GM19397 (cell line): ENCODE data around the gene HTR2A.

Source experiments
- ATAC-seq: cut with Tn5 transposase; IDR thresholded peaks from one replicate; pipeline ENCODE4 v1.9.1; 2021; ENCODE audit warnings: mild to moderate bottlenecking, moderate library complexity; ENCODE audit not compliant: unreplicated experiment

The HTR2A gene

GRCh38 chr13:46896341-46897137, at the start of gene HTR2A:
Gene HTR2A (minus strand): TSS chr13:46897053. CDS start chr13:46895906, 1,147 bp downstream.
- no peak for ATAC-seq

GRCh38 chr13:46936525-46936924, 39.7 kb upstream of the HTR2A start:
- ATAC-seq: no peak

DNA sequence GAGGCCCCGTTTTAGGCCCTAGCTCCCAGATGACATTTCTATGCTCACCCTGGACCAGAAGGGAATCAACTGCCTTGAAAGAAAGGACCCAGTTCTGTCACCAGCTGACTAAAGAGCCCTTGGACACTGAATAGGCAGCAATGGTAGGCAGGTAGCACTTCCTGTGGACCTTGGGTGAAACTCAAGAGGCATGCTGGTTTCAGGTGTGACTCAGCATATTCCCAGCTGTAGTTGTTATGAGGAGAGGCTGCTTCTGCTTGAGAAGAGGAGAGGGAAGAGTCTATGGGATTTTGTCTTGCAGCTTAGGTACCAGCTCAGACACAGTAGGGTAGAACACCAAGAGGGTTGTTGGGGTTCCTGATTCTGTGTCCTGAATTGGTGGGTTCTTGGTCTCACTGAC, 37.9 kb upstream of the HTR2A start:
- no peak for ATAC-seq

GRCh38 chr13:46926916-46927590, 30.2 kb upstream of the HTR2A start:
- ATAC-seq: no peak

- ATAC-seq: no peak
Measured at GRCh38 chr13:46925486-46925885, 28.6 kb upstream of the HTR2A start.

DNA sequence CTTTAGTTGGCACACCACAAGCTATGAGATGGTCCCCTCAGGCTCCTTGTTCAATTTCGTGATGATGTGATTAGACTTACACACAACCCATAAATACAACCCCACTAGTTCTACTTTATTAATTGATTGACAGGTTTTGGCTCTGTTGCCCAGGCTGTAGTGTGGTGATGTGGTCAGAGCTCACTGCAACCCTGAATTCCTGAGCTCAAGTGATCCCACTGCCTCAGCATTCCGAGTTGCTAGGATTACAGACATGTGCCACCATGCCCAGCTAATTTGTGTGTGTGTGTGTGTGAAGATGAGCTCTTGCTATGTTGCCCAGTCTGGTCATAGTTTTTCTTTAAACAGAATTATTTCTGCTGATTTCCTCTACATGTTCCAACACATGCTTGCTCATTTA, 17.5 kb upstream of the HTR2A start:
- ATAC-seq: no peak

DNA sequence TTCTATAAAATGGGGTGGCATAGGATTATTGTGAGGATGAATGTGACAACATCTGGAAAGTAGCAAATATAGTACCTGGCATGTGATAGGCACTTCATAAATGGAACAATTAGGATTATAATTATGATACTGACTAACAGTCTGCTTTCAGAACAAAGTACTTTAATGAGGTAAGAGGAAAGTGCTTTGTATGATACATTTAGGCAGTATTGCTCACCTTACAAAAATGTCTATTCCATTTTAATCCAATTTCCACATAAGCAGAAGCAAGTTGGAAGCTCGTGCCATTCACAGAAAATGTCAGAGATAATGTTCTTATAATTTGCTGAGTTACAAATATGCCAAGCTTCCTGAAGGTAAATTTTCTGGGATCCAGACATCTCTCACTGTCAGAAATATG, 16.9 kb upstream of the HTR2A start:
- ATAC-seq: no peak

DNA sequence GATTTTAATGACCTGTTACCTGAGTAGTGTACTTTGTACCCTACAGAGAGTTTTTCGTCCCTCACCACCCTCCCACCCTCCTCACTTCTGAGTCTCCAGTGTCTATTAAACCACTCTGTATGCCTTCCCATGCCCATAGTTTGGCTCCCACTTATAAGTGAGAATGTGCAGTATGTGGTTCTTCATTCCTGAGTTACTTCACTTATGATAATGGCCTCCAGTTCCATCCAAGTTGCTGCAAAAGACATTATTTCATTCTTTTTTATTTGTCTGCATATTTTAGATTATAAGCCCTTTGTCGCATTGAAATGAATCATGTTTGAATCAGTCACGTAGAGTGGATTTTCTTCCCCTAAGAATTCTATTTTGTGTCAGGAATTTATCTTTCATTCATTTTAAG, 12.2 kb upstream of the HTR2A start:
- no peak for ATAC-seq

DNA sequence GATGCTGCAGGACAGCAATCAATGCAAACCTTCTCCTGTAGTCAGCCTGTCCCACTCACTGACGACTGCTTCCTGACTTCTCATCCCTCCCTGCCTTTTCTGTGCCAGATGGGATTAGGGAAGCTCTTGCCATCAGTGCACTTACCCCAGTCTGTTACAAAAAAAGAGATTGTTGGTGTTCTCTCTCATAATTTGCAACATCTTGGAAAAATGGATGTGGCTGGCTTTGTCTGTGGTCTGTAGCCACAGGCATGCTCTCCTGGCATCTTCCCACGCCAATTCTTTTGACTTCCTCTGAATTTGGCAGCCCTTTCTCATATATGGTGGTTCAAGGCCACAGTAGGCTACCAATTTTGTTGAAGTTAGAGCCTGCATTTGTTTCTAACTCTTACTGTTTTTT, 11.6 kb upstream of the HTR2A start:
- ATAC-seq: no peak

DNA sequence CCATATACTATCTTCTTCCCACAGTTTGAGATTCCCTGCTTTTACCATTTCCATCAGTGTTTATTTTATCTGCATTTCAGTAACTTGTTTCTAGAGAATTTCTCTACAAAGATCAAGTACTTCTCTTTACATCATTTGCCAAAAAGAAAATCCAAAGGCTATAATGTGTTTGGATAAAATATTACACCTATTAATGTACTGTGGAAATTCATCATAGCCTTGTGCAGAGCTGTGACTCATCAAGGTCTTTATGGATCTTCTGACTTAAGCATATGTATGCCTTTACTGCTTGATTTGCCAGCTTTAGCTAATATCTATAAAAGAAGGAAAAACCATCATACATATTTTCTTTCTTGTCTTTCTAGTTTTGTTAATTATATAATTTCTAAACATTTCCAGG, 9.6 kb upstream of the HTR2A start:
- no peak for ATAC-seq

DNA sequence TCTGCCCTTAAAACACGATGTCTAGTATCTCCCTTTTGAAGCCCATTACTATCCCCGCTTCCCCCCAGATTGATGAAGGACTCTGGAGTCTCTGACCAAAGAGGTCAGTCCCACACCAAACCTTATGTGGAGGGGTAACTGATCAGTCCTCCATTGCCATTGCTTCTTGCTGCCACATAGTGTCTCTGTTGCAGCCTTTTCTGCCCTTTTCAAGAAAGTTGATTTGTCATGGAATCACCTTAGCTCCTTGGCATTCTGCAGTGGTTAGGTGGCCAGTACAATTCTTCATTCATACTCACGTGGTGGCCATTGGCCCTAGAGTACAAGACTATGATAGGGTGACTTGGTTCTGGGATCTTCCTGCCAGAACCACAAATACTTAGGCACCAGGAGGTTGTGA, 8.4 kb upstream of the HTR2A start:
- ATAC-seq: no peak

GRCh38 chr13:46903748-46904147, 6.9 kb upstream of the HTR2A start:
- no peak for ATAC-seq

DNA sequence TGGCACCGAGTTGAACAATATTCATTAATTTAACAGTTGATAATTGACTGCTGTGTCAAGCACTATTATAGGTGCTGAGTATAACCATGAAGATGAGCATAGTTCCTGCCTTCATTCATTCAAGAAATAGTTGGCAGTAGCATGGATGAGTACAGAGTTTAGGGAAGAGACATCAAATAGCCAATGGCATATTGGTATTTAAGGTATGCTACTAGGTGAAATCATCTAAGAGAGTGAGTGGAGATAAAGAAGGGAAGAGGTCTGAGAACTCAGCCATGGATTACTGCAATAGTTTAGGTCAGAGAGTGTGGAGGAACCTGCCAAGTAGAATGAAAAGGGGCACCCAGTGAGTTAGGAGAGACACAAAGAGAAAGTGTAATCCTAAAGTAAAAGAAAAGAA, 4.9 kb upstream of the HTR2A start:
- ATAC-seq: no peak

GRCh38 chr13:46899801-46900200, 2.9 kb upstream of the HTR2A start:
- no peak for ATAC-seq

DNA sequence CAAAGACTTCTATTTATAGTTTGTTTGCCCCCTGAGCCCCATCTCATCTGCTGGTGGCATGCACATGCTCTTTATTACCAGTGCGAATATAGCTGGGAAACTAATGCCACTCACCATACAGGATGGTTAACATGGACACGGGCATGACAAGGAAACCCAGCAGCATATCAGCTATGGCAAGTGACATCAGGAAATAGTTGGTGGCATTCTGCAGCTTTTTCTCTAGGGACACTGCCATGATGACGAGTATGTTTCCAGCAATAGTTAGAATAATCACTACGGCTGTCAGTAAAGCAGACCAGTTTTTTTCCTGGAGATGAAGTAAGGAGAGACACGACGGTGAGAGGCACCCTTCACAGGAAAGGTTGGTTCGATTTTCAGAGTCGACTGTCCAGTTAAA, 1.5 kb downstream of the HTR2A start:
- no peak for ATAC-seq

GRCh38 chr13:46894568-46894967, 2.3 kb downstream of the HTR2A start:
- ATAC-seq: peak; percentile 21

- ATAC-seq: peak; percentile 89
Measured at GRCh38 chr13:46893798-46894560, 2.9 kb downstream of the HTR2A start.

GRCh38 chr13:46893221-46893740, 3.6 kb downstream of the HTR2A start:
- no peak for ATAC-seq

GRCh38 chr13:46885018-46885417, 11.8 kb downstream of the HTR2A start:
- ATAC-seq: no peak

DNA sequence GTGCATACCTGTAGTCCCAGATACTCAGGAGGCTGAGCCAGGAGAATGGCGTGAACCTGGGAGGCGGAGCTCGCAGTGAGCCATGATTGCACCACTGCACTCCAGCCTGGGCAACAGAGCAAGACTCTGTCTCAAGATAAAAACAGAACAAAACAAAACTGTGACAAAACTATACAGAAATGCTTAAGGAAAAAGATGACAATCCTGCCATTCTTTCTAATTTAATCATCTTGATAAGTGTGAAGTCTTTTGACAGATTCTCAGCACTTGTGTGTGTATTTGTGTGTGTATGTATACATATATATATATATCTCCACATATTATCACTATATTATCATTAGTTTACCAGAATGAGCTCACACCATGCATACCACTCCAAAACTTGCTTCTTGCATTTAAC, 12.3 kb downstream of the HTR2A start:
- no peak for ATAC-seq

DNA sequence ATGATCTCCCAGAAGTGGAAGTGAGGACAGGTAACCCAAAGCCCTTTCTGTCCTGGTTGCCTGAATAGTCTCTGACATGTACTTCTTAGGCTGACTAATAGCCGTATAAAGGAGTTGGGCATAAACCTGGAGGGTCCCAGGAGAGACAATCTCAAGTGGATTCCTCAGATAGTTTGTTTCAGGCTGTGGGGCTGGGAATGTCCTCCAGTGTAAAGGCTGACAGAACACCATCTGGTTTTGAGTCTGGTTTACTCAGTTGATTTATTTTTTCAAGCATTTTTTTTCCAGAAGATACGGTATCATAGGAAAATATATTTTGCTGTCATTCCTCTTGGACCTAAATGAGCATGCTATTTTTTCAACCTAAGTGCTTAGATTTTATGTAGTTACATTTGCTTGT, 15.2 kb downstream of the HTR2A start:
- no peak for ATAC-seq

- ATAC-seq: no peak
Measured at GRCh38 chr13:46874006-46874405, 22.8 kb downstream of the HTR2A start.
